ENCODE results near the gene ST3GAL6. TPM values are rescaled to one million over a fixed set of nuclear protein-coding genes. Genes with fewer than 3 reads are reported as not detected.

ST3GAL6 gene
- total and polyA plus RNA-seq, 2 of the 13 experiments (the other 11 are each of a cell fraction or from before 2014, with no cell fraction given), result 17.5 to 23.2 TPM

GRCh38 chr3:98827221-98827920 is 64.2 kb downstream of the ST3GAL6 start:
- Histone ChIP-seq H3K4me2 (ENCODE audit: low read depth, low read length) (no peak overlapping the region), H3K79me2 (ENCODE audit: insufficient read depth, low read length) (no peaks in the 10 kb centered on the region), H4K20me1 (ENCODE audit: insufficient read depth, low read length) (no peaks in the 10 kb centered on the region), H3K9me3 (ENCODE audit: low read length) (no peaks in the 10 kb centered on the region), H3K9ac (ENCODE audit: insufficient read depth, low read depth, low read length) (no peak overlapping the region), H3K27ac (ENCODE audit: extremely low read length, insufficient read depth, low read length) (no peak overlapping the region), H3K27me3 (ENCODE audit: control insufficient read depth in 1 of 2, insufficient read depth in 2 of 2, low read length in 2 of 2) (no peaks in the 10 kb centered on the region), H3K4me1 (ENCODE audit: insufficient read depth, low read length) (no peaks in the 10 kb centered on the region), H3K36me3 (replicated peaks in 1 of 2; ENCODE audit: control insufficient read depth in 1 of 2, insufficient read depth in 2 of 2, low read length in 2 of 2) (peaks cover 1 to 3% of the 10 kb centered on the region in 2 experiments; a peak in 1 of 5 replicates), H3K4me3 (replicated peaks in 1 of 3; ENCODE audit: insufficient read depth in 1 of 3, low read depth in 2 of 3, low read length in 3 of 3) (no peak overlapping the region), H2AFZ (ENCODE audit: low read length) (no peak overlapping the region)
- BruUV-seq (replicated peaks), result no TSS peak
- no peak for ATAC-seq
- FAIRE-seq, result no peak
- 94% methylated on average over 1 of the region's 1 CpG for WGBS (ENCODE audit: low lambda C conversion rate)
- DNase-seq (ENCODE audit: low spot score), result no peak
- in situ Hi-C loops (cut with HindIII; ENCODE audit: extremely low pct_ligation_motif_present, low pct_unique_long_range_greater_than_20kb), result no loop called here
- ChIA-PET CTCF (ENCODE audit: low intra/inter-chr PET ratio, low total read pairs) (no interaction called here), POLR2A (no interaction called here)
- TF ChIP-seq ZNF546 (CRISPR knock-in tag; conservative IDR thresholded peaks at IDR 0.05) (no peak), ZNF75D (CRISPR knock-in tag; IDR thresholded peaks at IDR 0.05; ENCODE audit: borderline replicate concordance) (no peak), ZNF766 (CRISPR knock-in tag; IDR thresholded peaks at IDR 0.05; ENCODE audit: borderline replicate concordance) (no peak), ZNF232 (CRISPR knock-in tag; IDR thresholded peaks at IDR 0.05; ENCODE audit: borderline replicate concordance) (no peak), IRX3 (CRISPR knock-in tag; IDR thresholded peaks at IDR 0.05; ENCODE audit: borderline replicate concordance, low read depth) (no peak), ZNF251 (CRISPR knock-in tag; IDR thresholded peaks at IDR 0.05) (no peak), NPAS2 (CRISPR knock-in tag; IDR thresholded peaks at IDR 0.05; ENCODE audit: borderline replicate concordance) (no peak), SALL2 (CRISPR knock-in tag; IDR thresholded peaks at IDR 0.05) (no peak), RBM22 (optimal IDR thresholded peaks at IDR 0.05; ENCODE audit: low read length) (no peak), ZZZ3 (CRISPR knock-in tag; IDR thresholded peaks at IDR 0.05; ENCODE audit: borderline replicate concordance) (no peak), DPF2 (CRISPR knock-in tag; IDR thresholded peaks at IDR 0.05; ENCODE audit: borderline replicate concordance, low read depth) (no peak), ASH2L (IDR thresholded peaks at IDR 0.05; ENCODE audit: insufficient read length, low read depth, low read length) (no peak), ZNF737 (CRISPR knock-in tag; IDR thresholded peaks at IDR 0.05; ENCODE audit: borderline replicate concordance) (no peak), HMG20A (CRISPR knock-in tag; IDR thresholded peaks at IDR 0.05; ENCODE audit: borderline replicate concordance) (no peak), TRAFD1 (CRISPR knock-in tag; IDR thresholded peaks at IDR 0.05; ENCODE audit: borderline replicate concordance) (no peak)
- intact Hi-C loops (cut with micrococcal nuclease; ENCODE audit: unreplicated experiment), result no loop called here
